Measurements from ENCODE around the gene LINC01488.

GRCh38 chr11:69489031-69489745 lies 7.7 kb downstream of the LINC01488 start:
- TF ChIP-seq CTCF (conservative IDR thresholded peaks at IDR 0.05) (no peak), ZFX (IDR thresholded peaks at IDR 0.05) (no peak)
